ENCODE measurements around the gene CTTN.

Gene CTTN

DNA sequence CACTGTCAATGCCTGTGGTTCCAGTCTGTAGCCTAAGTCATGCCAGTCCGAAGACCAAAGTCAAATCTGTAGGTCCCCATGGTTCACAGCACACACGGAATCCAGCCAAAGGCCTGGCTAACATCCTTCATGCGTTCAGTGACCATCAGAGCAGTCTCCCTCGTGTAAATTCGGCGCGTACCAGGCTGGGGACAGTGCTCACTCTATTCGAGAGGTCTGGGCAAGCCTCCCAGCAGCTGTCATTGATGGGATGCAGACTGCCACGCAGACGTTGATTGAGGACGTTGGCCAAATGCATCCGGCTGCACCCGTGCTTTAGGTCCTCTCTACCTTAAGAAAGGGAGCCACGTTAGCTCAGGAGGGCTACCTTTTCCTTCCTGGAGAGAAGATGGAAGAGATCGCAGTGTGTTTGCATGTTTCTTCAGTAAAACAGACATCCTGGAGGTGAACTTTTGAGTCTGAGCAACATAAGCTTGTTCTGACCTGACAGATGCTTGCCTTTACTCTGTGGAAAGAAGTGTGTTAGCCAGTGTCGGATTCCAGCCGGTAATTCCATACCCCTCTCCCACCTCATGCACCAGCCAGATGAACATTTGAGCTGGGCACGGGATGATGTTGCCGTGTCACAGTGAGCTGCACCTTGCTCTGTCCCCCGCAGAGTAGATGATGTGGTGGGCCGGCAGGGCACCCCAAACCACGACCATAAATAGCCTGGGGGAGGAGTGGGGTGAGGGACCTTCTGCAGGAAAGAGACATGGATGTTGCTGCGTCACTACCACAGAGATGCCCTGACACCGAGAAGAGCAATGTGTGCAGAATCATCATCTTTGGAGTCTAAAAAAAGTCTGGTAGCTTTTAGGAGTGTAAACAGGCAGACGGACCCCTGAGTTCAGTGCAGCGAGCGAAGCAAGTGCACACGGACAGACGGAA is 12.2 kb downstream of the CTTN start:
- no peak for DNase-seq (ENCODE audit: low spot score)

DNA sequence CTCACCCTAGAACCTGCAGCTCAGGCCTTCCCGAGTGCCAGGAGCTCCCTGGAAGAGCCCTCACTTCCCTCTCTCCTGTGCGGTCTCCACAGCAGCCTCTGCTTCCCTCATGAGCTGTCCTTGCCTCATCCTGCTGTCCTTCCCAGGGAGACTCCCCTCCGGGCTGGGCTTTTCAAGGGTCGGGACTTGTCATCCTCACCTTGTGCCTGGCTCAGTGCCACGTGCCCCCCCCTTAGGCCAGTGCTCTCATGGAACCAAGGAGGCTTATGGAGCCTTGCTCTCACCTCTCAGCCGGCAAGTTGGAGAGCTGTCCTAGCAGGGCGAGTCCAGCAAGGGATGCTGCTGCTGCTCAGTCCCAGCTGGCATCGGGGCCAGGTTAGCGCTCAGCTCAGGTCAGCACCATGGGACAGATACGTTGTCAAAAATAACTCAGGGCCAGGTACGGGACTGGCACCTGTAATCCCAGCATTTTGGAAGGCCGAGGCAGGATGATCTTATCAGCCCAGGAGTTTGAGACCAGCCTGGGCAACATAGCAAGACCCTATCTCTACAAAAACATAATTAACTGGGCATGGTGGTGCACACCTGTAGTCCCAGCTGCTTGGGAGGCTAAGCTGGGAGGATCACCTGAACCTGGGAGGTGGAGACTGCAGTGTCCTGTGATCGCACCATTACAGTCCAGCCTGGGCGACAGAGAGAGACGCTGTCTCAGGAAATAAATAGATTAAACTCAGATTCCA is 13.6 kb downstream of the CTTN start:
- no peak for DNase-seq (ENCODE audit: low spot score)

DNA sequence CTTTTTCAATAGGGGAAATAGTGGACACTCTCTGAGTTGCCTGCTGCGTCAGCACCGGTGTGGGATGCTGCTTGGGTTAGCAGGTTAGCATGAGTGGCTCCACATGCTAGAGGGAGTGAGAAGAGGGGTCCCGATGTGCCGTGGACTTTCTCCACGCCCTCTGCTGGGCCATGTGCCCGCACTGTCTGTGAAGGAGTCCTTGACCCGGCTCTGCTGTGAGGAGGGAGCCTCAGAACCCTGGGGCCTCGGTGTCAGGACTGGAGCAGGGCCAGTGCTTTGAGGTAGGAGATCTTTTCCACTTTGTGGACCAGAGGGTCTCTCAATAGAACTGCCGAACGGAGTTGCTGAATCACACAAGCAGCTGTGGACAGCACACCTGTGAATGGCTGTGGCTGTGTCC is 14.8 kb downstream of the CTTN start:
- DNase-seq (ENCODE audit: low spot score), result no peak

DNA sequence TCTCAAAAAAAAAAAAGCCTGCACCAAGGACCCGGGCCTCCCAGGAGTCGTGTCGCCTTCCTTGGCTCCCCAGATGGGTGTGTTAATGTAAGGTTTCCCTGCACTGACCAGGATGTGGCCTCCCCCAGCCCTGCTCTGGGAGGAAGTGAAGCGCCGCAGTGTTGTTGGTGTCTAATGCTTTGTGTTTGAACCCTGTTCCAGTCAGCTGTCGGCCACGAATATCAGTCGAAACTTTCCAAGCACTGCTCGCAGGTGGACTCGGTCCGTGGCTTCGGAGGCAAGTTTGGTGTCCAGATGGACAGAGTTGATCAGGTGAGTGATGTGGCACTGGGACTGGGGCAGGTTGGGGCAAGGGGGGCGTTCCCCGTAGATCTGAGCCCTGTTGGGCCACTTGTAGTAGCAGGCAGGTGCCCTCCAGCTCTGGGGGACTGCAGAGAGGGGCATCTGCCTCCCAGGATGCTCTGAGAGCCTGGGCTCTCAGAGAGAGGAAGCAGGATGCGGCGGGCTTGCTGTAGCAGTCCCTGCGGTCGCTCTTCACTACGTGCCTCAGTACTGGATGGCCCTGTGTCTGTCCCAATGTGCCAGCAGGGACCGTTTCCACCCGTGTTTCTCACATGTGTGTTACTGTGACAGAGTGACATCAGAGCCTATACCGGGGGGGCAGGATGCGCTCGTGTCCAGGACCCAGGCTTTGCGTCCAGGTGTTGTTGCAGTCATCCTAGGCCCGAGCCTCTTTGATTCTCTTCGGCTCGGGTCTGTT is 16.2 kb downstream of the CTTN start:
- DNase-seq (ENCODE audit: low spot score), result no peak

DNA sequence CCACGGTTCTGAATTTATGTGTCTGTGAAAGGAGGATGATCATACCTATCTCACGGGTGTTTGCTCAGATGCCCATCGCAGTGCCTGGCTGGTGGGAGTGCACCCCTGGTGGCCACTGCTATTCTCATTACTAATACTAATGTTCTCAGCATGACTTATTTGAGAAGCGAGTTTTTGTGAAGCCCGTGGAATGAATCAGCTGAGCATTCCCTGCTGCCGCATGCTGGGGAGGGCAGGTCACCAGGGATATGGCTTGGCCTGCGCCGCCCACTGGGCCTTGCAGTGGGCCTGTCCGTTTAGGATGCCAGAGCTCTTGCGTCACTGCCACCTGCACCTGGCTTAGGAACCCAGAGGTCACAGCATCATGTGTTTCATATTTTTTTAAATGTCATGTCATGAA is 16.9 kb downstream of the CTTN start:
- no peak for DNase-seq (ENCODE audit: low spot score)

DNA sequence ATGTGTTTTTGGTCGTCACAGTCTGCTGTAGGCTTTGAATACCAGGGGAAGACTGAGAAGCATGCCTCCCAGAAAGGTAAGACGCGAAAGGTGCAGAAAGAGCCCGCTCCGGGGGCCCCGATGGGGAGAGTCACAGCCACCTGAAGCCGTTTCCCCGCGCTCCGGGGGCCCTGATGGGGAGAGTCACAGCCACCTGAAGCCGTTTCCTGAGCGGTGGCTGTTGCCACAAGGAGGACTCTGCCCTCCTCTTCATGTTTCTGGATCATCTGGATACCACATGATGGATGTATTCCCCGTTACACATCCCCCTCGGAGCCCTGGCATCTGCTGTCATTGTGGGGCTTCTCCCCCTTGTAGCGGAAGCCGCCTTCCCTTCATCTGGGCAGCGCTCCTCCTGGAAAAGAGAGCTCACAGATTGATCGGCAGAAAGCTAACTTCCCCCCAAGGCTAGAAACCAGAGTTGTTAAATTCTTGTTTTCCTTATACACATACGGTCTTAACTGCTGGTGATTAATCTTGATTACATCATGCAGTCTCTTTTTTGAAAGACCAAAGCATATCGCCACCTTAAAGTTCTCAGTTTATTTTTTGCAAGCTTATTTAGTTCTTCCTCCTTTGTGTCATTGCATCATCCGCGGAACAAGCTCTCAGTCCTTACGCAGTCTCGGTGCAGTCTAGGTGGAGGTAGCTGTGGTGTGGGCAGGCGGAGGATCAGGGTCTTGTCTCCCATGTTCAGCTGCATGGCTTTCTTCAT is 17.5 kb downstream of the CTTN start:
- no peak for DNase-seq (ENCODE audit: low spot score)

DNA sequence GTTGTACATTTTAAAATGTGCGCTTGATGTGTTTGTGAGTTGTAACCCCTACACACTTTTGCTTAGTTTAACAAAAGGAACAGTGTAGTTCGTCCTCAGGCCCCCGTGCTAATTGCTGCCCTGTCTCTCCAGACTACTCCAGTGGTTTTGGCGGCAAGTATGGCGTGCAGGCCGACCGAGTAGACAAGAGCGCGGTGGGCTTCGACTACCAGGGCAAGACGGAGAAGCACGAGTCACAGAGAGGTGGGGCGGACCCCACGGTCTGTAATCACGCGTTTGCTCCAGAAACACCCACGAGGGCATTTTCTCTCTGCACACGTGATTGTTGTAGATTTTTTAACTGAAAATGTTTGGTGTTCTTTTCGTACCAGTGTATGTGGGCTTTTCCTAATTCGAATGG is 18.6 kb downstream of the CTTN start:
- no peak for DNase-seq (ENCODE audit: low spot score)

DNA sequence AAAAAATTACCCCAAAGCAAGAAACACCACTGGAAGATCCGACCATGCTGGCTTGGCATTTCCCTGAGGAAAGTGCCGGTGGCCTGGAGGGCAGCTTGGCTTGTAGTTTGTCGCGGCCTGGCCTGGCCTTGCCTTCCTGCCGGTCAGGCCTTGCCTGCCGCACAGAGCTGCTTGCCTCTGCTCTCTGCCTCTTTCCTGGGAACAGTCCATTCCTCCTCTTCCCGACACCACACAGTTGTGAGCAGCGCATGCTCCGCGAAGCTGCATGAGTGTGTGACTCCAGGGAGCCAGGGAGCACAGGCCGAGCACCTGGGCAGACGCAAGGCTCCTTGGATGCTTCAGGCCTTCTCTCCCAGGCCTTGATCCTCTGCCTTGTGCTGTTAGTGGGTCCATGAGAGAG is 19.8 kb downstream of the CTTN start:
- no peak for DNase-seq (ENCODE audit: low spot score)

DNA sequence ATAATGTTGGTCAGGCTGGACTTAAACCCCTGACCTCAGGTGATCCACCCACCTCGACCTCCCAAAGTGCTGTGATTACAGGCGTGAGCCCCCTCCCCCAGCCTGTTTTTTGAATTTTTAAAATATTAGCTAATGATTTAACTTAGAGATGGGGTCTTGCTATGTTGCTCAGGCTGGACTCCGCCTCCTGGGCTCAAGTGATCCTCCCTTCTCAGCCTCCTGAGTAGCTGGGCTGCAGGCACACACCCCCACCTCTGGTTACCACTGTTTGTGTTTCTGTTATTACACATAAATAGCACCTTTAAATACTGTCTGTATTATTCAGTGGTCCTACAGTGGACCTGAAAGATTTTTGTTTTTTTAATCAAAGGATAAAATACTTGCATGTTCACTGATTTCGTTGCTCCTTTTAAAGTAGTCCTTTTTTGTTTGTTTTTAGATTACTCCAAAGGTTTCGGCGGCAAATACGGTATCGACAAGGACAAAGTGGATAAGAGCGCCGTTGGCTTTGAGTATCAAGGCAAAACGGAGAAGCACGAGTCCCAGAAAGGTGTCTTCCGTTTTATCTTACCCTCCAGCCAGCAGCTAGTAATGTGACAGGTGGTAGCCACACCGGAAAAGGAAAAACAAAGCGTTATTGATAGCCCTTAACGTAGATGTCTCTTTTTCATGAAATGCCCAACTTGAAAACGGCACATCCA is 21.1 kb downstream of the CTTN start:
- no peak for DNase-seq (ENCODE audit: low spot score)

DNA sequence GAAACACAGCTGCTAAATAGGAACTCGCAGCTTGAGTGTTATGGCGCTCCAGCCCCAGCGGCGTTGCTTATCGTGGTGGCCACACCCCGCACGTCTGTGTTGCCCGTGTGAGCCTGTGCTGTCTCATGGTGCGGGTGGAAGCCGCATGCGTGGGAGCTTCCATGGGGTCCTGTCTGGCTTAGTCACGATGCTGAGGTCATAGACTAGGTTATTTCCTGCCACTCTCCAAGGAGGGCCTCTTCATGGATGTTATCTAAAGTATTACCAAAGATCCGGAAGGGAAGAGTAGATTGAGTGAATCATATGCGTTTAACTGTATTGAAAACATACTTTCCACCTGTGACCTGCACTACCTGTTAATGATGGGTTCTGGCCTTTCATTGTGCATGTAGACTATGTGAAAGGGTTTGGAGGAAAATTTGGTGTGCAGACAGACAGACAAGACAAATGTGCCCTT is 21.7 kb downstream of the CTTN start:
- DNase-seq (ENCODE audit: low spot score), result no peak

DNA sequence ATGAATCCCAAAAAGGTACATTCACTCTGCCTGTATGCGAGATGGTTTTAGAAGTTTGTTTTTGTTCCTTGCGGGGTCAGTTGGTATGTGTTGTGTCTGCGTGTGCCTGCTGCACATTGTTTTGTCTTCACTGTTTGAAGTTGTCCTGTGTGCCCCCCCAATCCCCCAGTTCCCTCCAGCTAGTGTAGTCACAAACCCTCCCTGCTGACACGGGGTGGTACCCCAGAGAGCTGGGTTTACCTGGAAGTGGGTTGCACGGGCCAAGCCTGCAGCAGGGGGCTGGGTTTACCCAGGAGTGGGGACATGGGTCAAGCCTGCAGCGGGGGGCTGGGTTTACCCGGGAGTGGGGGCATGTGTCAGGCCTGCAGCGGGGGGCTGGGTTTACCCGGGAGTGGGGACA is 22.2 kb downstream of the CTTN start:
- DNase-seq (ENCODE audit: low spot score), result no peak

DNA sequence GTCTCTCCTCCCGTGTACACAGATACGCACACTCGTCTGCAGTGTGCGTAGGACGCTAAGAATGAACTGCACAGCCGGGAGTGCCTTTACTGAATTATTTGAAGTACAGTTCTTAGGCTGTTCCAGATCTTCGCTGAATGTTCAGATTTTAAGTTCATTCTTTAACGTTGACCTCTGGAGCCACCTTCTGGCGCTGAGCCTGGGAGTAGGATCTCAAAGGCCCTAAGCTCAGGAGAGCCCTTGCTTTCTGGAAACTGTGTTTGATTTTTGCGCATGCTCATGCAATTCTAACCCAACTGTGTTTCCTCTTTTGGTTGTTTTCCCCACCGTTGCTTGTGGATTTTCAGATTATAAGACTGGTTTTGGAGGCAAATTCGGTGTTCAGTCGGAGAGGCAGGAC is 22.8 kb downstream of the CTTN start:
- DNase-seq (ENCODE audit: low spot score), result no peak

DNA sequence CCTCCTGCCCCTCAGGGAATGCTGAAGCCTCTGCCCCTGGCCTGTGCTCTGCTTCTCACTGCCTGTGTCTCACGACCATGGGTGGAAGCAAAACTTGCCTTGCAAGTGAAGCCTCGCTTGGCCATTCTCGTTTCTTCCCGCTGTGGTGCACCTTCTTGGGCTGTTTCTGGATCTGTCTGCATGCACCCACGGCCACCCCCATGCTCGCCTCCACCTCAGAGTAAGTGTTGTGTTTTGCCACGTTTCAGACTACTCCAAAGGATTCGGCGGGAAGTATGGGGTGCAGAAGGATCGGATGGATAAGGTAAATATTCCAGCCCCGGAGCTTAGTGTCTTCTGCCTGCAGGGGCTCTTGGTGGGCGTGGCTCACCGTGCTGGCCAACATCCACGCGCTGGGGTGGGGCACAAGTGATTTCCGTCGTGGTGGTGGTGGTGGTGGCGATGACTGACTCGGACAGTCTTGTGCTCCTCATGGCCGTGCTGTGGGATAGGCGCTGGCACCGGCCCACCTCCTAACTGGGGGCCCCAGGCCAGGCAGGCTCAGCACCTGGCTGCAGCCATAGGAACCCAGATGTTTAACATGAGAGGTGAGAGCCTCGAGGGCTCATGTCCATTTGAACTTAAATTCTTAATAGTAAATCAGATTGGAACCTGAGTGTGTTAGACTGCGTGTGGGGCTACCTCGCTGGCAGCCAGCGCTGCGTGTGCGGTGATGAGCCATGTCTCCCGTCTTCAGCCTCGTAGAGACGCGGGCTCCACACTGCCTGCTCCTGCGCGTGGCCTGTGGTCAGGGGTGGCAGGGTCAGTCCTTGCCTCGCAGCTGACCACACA is 24.6 kb downstream of the CTTN start:
- DNase-seq (ENCODE audit: low spot score), result no peak

DNA sequence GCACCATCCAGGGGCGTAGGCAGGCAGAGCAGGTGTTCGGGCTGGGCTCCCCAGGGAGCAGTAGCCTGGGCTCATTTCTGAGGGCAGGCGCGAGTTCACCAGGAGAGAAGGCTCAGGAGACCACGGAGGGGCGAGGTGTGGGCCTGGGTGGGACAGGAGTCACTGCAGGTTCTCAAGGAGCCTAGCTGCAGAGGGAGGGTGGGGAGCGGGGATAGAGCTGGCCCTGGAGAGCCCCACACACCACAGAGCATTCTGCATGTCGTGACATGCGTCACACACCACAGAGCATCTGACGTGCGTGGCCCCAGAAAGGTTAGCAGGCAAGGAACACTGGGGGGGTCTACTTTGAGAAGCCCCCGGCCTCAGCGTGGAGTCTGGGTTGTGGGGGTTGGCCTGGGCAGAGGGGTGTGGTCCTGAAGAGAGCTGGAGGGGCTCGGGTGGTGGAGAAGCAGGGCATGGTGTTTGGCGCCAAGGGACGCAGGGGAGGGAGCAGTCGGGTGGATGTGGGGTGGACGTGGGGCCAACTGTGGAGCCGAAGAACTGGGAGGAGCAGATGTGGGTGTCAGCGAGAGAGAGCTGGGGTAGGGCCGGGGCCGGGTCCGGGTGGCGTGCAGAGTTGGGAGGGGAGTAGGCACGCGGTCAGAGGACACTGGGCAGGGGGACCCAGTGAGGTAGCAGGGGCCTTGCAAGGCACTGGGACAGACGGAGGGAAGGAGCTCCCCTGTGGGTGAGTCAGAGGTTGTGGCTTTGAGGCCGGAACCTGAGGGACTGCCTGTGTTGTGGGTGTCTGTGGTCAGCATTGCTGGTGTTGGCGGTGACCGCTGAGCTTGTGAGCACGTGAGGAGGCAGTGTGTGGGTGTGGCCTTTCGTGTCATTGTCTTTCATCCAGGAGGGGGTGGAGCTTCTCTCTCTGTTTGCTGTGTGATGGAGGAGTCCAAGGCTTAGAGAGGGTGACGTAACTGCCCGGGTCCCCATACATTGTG is 25.5 kb downstream of the CTTN start:
- DNase-seq (ENCODE audit: low spot score), result peak; percentile 99

DNA sequence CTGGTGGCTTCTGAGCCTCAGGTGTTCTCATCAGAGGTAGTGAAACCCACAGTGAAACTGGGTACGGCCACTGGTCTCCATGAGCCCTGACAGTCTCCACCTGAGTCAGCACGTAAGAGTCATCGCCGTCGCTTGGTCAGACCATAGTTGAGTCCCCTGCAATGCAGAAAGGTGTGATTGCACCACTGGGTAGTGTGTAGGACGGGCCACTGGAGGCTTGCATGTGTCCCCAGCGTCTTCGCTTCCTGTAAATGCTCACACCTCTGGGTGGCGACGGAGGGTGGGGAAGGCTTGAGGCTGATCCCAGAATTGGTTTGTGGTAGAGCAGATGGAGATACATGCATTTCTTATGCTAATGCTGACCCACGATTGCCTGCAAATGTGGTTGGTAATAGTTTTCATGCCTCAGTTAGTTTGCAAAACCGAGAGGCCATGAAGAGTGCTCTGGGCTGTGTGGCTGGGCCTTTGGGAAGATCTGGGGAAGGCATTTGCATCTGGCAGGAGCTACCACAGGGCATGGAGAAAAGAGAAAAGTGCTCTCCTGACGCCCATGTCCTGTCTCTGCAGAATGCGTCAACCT is 26.5 kb downstream of the CTTN start:
- DNase-seq (ENCODE audit: low spot score), result no peak

DNA sequence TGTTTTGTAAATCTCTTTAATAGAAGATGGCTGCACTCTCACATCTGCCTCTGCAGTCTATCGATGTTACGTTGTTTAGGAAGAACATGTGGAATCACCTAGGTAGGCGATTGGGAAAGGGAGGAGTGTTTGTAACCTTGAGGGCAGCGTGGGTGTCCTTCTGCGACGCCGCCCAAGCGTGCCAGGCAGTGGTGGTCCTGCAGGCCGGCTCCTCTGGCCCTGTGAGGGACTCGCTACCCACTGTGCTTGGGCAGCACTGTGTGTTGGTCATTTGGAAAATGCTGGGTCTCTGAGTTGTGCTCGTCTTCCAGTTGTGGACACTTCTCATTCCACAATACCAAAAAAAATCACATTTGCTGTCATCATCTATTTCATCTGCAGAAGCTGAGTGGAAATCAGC is 29.1 kb downstream of the CTTN start:
- no peak for DNase-seq (ENCODE audit: low spot score)

DNA sequence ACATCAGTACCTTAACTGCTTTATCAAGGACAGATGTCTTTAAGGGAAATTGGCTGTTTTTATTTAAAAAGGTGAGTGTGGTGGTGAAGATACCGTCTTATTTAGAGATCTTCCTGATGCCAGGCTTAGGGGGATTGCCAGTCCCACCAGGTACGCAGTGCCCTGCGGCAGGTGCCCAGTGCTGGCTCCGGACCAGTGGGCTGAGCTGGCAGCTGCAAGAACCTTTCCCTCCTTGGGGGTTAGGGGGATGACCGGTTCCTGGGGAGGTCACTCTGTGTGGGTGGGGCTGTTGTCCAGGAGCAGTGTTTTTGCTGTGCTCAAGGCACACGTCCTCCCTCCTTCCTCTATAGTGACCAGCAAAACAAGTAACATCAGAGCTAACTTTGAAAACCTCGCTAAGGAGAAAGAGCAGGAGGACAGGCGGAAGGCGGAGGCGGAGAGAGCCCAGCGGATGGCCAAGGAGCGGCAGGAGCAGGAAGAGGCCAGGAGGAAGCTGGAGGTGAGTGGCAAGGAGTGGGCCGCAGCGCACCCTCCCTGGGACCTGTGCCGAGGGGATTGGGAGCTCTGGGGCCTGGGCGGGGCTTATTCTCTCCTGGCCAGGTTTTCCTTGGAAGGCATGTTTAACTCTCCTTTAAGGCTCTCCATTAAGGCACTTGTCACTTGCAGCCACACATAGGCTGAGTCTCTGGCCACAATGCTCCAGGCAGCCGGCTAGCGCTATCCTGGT is 30.5 kb downstream of the CTTN start:
- DNase-seq (ENCODE audit: low spot score), result no peak

DNA sequence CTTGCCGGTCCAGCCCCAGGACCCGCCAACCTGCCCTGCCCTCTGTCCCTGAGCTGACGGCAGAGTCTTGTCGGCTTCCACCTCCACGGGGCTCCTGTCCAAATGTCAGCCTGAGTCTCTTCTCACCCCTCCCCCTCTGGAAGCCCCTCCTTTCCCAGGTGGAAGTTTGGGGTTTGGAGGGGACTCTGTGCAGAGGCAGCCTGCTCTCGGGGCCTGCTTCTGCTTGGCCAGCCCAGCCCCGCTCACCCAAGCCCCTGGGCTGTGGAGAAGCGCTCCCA is 31.0 kb downstream of the CTTN start:
- no peak for DNase-seq (ENCODE audit: low spot score)

Measured in SW480 (cell line).